Testis (tissue), 3 donors: ENCODE results near the gene ZNF644. TPM values are rescaled to one million over a fixed set of nuclear protein-coding genes. Genes with fewer than 3 reads are reported as not detected.

Source experiments
- DNase-seq: peaks from one replicate; pipeline ENCODE4 v3.0.0-alpha.2; 2019
- H3K27ac ChIP-seq, 2 donors: fragments of 200-600 bp; sonication (generic); one replicate each; pipeline ENCODE4 v1.5.1; 2019
- H3K27me3 ChIP-seq: fragments of 200-600 bp; sonication (generic); one replicate; pipeline ENCODE4 v1.5.1; 2019
- H3K36me3 ChIP-seq: fragments of 200-600 bp; sonication (generic); one replicate; pipeline ENCODE4 v1.5.1; 2017; ENCODE audit warnings: low read depth; ENCODE audit errors: missing control alignments
- H3K4me1 ChIP-seq: fragments of 200-600 bp; sonication (generic); one replicate; pipeline ENCODE4 v1.5.1; 2019
- H3K4me3 ChIP-seq, 2 donors: fragments of 200-600 bp; sonication (generic); one replicate each; pipeline ENCODE4 v1.5.1; 2017 to 2019
- H3K9me3 ChIP-seq: fragments of 200-600 bp; sonication (generic); one replicate; pipeline ENCODE4 v1.5.1; 2017
- CTCF ChIP-seq, 3 experiments: fragments of 450-650 bp in 2 of 3; fragments of 200-600 bp in 1 of 3; sonication (generic) in 1 of 3; IDR thresholded peaks; one replicate each; pipeline ENCODE4 v1.5.1; 2016 to 2019; ENCODE audit warnings: antibody characterized with exemption in 3 of 3, mild to moderate bottlenecking in 2 of 3, moderate library complexity in 1 of 3
- POLR2A ChIP-seq: fragments of 450-650 bp; IDR thresholded peaks from one replicate; pipeline ENCODE4 v1.6.1; 2017; ENCODE audit warnings: antibody characterized with exemption, mild to moderate bottlenecking, moderate library complexity
- WGBS, 2 donors: methylation state at CpG; one replicate each; pipeline ENCODE4 v1.1.5; 2018; 5-methylcytosine and 5-hydroxymethylcytosine counted together
- intact Hi-C: fragments of 100-400 bp; cut with DNase I; formaldehyde crosslinking; loops from one replicate; pipeline ENCODE4 v1.15.1; 2023; ENCODE audit warnings: low total_unique reads
- polyA plus RNA-seq: library from polyadenylated mRNA; stranded (reverse); fragments of 350-450 nt; fragmentation: Illumina TruSeq; extraction: RNeasy Lipid Tissue Mini Kit (QIAGEN cat#74804); gene quantifications from one replicate; pipeline ENCODE4 v1.2.3, GENCODE V29; 2014; ENCODE audit warnings: low read depth, low replicate concordance; ENCODE audit not compliant: insufficient read depth
- total RNA-seq, 2 donors: library from RNA; depleted of rRNA; stranded (reverse); fragments of >200 nt; gene quantifications; one replicate each; pipeline ENCODE4 v1.2.3, GENCODE V29; 2016

Gene ZNF644
- total and polyA plus RNA-seq, 3 donors from 2014 or later: 21.6 to 73.8 (median 70.5) TPM

DNA sequence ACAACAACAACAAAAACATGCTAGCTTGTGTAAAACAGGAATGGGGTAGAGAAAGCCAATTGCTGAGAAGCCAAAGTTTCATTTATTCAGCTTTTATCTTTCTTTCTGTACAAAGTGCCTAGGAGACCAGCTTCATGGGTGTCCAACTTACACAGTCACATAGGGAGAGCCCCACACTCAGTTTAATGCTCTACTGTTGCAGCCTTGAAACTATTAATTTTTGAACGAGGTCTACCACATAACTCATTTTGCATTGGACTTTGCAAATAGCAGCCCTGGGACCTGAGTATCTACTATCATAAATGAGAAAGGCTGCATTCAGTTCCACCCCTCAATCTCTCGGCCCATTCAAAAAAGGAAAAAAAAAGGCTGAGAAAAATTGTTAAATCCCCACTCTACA, 98.8 kb downstream of the ZNF644 start:
- TF ChIP-seq POLR2A (no peak), CTCF (IDR thresholded peaks at IDR 0.05) (no peak)
- Histone ChIP-seq H3K27ac (no peak overlapping the region), H3K4me1 (no peaks in the 10 kb centered on the region), H3K4me3 (no peak overlapping the region), H3K36me3 (no peaks in the 10 kb centered on the region), H3K9me3 (no peaks in the 10 kb centered on the region), H3K27me3 (no peaks in the 10 kb centered on the region)
- DNase-seq: no peak
- WGBS, 2 donors: 35 to 56% methylated on average over 2 of the region's 2 CpGs
- intact Hi-C loops: no loop called here

- H3K36me3 ChIP-seq: no peaks in the 10 kb centered on the region
- no peaks in the 10 kb centered on the region for H3K27me3 ChIP-seq
- 76 to 85% methylated on average over 3 of the region's 3 CpGs for WGBS, 2 donors
- no peak for DNase-seq
- no peaks in the 10 kb centered on the region for H3K4me1 ChIP-seq
- H3K27ac ChIP-seq: no peak overlapping the region
- no peaks in the 10 kb centered on the region for H3K9me3 ChIP-seq
- TF ChIP-seq POLR2A (no peak), CTCF (IDR thresholded peaks at IDR 0.05) (no peak)
- intact Hi-C loops: no loop called here
- H3K4me3 ChIP-seq: no peak overlapping the region
Observed at GRCh38 chr1:90922202-90922601, 99.6 kb downstream of the ZNF644 start.

DNA sequence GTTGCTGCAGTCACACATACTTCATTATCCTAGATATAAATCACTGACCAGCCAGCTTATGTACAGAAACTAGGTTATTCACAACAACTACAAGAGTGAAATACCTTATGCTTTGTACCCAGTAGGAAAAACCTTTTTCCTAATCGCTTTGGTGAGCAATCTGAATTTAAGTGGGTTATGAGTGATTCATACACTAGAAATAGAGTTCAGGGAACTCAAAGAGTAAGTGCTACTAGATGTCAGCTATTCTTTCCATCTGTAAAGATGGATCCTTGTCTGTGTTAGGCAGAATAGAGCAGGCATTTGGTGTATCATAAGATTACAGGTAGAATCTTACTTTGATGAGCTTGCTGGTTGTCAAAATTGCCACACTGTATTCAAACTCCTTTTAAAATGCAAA, 101.9 kb downstream of the ZNF644 start:
- H3K27ac ChIP-seq: no peak overlapping the region
- H3K36me3 ChIP-seq: no peaks in the 10 kb centered on the region
- H3K27me3 ChIP-seq: no peaks in the 10 kb centered on the region
- H3K4me3 ChIP-seq: no peak overlapping the region
- intact Hi-C loops: no loop called here
- no peaks in the 10 kb centered on the region for H3K9me3 ChIP-seq
- TF ChIP-seq POLR2A (no peak), CTCF (IDR thresholded peaks at IDR 0.05) (no peak)
- no peak for DNase-seq
- 88 to 100% methylated on average over 1 of the region's 1 CpG for WGBS, 2 donors
- H3K4me1 ChIP-seq: no peaks in the 10 kb centered on the region

DNA sequence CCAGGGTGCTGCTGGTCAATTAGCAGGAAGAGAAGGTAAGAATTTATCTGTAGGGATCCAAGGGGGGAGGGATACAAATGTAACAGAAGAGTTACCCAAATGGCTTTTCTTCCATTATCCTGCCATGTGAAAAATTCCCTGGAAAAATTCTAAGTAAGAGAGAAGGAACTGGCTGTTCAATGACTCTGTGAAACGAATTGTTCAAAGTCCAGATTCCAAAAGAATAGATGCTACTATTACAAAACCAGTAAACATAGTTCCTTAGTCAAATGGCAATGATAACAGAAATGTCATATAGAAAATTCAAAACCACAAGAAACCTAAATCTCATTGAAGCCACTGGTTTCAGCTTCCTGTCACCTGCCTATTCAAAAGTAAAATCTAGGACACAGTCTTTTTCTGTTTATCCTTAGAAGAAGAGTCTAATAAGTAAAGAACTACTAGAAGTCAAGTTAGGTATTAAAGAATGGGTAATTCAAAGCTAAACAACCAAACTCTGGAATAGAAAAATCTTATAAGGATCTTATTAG, 102.6 kb downstream of the ZNF644 start:
- Histone ChIP-seq H3K27ac (no peak overlapping the region), H3K4me3 (no peak overlapping the region), H3K27me3 (no peaks in the 10 kb centered on the region), H3K4me1 (no peaks in the 10 kb centered on the region), H3K36me3 (no peaks in the 10 kb centered on the region), H3K9me3 (no peaks in the 10 kb centered on the region)
- 51 to 66% methylated on average over 1 of the region's 1 CpG for WGBS, 2 donors
- DNase-seq: no peak
- intact Hi-C loops: no loop called here
- TF ChIP-seq CTCF (IDR thresholded peaks at IDR 0.05) (no peak), POLR2A (no peak)

DNA sequence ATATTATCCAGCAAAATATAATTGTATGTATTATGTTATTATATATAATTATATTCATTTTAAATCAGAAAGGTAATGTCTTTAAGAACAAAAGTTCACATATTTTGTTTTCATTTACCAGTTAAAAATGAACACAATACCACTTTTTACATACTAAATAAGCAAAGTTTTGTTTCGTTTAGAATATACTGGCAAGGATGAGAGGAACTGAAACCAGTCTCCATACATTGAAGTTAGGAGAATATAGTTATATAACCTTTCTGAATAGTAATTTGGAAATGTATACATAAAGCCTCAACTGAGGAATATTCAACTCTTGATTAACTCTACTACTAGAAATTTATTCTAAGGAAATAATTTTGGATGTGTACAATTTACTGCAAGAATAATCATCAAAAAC, 110.5 kb downstream of the ZNF644 start:
- TF ChIP-seq CTCF (IDR thresholded peaks at IDR 0.05): no peak
- WGBS, 2 donors: 91 to 97% methylated on average over 1 of the region's 1 CpG
- no peaks in the 10 kb centered on the region for H3K36me3 ChIP-seq
- no peak overlapping the region for H3K4me3 ChIP-seq
- no peaks in the 10 kb centered on the region for H3K27me3 ChIP-seq
- no peak for DNase-seq
- no peak overlapping the region for H3K27ac ChIP-seq
- intact Hi-C loops: no loop called here
- no peaks in the 10 kb centered on the region for H3K4me1 ChIP-seq
- H3K9me3 ChIP-seq: no peaks in the 10 kb centered on the region
